ENCODE measurements around the gene ACAD10.
"Not testable (repeated sequence)": the region's sequence is repeated elsewhere in the genome, so short reads cannot be mapped to it uniquely, and the experiment has no call there.

Gene ACAD10

DNA sequence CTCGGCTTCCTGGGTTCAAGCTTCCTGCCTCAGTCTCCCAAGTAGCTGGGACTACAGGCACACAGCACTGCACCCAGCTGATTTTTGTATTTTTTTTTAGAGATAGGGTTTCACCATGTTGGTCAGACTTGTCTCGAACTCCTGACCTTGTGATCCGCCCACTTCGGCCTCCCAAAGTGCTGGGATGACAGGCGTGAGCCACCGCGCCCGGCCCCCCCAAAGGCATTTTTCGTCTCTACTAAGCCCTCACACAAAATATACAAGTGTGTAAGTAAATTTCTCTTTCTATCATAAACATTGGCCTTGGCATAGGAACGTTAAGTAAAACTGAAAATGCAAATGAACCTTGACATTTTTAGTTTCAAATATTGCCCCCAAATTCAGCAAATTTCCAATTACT lies 2.1 kb downstream of the ACAD10 start:
- DNase-seq: no peak

DNA sequence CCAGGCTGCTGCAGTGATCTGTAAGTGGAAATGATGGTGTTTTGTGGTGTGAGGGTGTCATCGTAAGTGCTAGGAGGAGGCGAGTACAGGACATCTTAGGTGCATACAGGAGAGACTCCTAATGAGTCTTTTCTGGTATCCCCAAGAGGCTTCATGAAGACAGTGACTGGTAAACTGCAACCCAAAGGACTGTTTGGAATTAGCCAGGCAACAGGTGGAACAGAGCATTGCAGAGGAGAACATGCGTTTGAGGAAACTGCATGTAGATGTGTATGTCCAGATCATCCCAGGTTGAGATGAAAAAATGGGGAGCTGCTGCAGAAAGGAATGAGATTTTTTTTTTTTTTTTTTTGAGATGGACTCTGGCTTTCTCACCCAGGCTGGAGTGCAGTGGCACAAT lies 5.4 kb downstream of the ACAD10 start:
- no peak for DNase-seq

DNA sequence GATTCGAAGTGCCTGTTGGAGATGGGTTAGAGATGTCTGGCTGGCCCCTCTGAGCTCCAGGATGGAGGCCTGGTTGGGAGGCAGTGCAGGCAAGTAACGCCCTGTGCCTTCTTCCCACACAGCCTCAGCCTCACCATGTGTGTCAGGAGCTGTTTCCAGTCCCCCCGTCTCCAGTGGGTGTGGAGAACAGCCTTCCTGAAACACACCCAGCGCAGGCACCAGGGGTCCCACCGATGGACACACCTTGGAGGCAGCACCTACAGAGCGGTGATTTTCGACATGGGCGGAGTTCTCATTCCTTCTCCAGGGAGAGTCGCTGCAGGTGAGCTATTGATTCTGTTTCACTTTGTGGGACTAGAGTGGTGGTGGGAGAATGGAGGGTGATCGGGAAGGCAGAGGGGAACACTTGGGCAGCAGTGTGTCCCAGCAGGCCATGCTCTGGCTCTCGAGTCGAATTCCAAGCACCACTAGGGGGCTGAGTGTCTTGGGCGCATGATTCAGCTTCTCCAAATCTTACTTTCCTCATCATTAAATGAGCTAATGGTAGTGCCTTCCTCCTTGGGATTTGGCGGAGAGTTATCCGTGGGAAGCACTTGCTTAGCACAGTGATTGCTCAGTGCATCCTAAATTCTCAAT lies 6.8 kb downstream of the ACAD10 start:
- peak; percentile 17 for DNase-seq

DNA sequence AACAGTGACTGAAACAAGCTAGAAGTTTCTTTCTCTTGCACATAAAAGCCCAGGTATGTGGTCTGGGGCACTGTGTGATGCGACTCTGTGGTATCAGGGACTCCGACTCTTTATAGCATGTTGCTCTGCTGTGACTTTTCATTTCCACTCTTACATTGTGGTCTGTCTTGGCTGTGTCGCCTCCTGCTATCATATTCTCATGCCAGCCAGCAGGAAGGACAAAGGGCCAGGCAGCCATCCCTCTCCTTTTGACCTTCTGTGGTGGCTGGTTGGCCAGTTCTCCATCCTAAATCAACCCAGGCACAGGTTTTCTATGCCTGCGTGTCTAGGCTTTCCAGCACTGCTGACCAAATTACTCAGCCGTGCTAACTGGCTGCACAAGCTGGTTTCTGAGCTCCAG lies 8.0 kb downstream of the ACAD10 start:
- no peak for DNase-seq

DNA sequence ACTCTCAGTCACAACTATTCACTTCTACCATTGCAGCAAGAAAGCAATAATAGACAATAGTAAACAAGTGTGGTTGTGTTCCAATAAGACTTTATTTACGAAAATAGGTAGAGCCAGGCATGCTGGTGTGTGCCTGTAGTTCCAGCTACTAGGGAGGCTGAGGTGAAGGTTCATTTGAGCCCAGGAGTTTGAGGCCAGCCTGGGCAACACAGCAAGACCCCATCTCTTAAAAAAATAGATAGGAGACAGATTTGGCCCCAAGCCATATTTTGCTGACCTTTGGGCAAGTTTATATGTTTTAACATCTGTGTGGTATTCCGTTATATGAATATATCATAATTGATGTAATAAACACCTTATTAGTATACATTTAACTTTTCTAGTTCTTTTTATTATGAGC lies 14.1 kb downstream of the ACAD10 start:
- no peak for DNase-seq

DNA sequence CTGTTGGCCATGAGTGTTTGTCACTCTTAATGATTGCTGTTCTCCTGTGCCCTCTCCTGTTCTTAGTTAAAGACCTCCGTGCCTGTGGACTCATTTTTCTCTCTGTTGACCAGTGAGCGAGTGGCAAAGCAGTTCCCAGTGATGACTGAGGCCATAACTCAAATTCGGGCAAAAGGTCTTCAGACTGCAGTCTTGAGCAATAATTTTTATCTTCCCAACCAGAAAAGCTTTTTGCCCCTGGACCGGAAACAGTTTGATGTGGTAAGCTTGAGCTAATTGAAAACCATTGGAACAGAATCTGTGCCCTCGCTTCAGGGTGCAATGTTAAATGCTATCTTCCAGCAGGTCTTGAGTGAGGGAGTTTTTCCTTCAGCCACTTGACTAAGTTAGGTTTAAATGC lies 19.8 kb downstream of the ACAD10 start:
- no peak for DNase-seq

DNA sequence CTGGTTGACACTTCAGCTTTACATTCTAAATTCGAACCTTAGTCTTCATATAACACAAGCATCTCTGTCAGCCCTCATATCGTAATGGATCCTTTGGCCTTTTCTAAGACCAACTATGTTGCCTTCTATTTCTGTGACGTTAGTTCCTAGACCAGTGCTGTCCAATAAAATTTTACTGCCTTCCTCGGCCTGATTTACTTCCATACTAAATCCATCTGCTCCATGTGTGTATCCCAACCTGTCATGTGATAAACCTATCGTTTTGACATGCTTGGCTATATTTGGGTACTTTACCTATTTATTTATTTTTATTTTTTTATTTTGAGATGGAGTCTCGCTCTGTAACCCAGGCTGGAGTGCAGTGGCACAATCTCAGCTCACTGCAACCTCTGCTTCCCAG lies 20.3 kb downstream of the ACAD10 start:
- DNase-seq: no peak

DNA sequence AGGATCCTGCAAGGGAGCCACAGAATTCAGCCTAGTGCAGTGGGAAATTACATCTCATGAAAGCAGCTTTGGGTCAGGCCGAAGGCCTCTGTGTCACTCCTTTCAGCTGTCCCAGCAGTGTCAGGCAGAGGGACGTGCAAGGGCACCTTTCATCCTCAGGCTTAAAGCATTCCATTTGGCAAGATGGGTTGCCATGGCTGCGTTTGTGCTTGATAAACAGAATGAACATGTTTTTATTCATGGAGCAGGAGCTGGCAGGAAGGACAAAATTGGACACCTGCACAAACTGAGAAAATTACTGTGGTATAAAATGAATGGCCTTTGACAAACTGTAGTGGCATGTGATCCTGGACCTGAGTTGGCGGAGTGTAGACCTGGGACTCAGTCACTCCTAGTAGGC lies 29.4 kb downstream of the ACAD10 start:
- peak; percentile 84 for DNase-seq

DNA sequence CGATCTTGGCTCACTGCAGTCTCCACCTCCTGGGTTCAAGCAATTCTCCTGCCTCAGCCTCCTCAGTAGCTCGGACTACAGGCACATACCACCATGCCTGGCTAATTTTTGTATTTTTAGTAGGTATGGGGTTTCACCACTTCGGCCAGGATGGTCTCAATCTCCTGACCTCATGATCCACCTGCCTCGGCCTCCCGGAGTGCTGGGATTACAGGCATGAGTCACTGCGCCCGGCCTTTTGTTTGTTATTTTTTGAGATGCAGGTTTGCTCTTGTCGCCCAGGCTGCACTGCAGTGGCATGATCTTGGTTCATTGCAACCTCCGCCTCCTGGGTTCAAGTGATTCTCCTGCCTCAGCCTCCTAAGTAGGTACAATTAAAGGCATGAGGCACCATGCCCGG lies 33.5 kb downstream of the ACAD10 start:
- not testable (repeated sequence) for DNase-seq

DNA sequence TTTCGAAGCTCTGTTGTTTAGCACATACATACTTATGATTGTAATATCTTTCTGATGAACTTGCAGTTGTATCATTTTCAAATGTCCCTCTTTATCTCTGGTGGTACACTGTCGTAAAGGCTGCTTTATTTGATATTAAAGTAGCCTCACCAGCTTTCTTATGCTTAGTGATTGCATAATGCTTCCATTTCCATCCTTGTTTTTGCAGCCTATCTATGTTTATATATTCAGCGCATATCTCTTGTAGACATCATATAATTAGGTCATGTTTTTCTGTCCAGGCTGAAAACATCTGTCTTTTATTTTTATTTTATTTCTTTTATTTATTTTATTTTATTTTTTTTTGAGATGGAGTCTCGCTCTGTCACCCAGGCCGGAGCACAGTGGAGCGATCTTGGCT lies 34.6 kb downstream of the ACAD10 start:
- no peak for DNase-seq

DNA sequence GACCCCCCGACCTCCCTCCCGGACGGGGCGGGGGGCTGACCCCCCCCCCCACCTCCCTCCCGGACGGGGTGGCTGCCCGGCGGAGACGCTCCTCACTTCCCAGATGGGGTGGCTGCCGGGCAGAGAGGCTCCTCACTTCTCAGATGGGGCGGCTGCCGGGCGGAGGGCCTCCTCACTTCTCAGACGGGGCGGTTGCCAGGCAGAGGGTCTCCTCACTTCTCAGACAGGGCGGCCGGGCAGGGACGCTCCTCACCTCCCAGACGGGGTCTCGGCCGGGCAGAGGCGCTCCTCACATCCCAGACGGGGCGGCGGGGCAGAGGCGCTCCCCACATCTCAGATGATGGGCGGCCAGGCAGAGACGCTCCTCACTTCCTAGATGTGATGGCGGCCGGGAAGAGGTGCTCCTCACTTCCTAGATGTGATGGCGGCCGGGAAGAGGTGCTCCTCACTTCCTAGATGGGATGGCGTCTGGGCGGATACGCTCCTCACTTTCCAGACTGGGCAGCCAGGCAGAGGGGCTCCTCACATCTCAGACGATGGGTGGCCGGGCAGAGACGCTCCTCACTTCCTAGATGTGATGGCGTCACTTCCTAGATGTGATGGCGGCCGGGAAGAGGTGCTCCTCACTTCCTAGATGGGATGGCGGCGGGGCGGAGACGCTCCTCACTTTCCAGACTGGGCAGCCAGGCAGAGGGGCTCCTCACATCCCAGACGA lies 38.0 kb downstream of the ACAD10 start:
- DNase-seq: not testable (repeated sequence)

DNA sequence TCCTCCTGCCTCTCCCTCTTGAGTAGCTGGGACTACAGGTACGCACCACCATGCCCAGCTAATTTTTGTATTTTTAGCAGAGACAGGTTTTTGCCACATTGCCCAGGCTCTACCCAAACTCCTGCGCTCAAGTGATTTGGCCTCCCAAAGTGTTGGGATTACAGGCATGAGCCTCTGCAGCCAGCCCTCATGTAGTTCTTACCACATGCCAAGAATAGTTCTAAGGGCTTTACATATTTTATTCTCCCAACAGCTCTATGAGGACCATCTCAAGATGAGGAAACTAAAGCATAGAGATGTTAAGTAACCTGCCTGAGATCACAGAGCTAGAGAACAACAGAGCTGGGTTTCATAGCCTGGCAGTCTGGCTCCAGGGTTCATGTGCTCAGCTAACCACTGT lies 42.9 kb downstream of the ACAD10 start:
- no peak for DNase-seq

DNA sequence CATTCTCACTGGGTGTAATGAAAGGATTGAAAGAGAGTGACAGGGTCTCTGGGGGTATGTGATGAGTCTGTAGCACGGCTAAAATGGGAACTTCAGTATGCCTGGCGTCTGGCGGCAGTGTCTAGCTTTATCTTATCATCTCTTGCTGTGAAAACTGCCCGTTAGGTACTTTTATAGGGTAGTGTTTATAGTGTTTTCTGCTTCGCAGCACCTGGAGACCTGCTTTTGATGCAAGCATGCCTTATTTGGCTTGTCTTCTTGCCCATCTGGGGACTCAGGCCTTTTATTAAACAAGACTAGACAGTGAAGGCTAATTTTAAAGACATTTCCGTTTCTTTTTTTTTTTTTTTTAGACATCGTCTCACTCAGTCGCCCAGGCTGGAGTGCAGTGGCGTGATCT lies 44.6 kb downstream of the ACAD10 start:
- DNase-seq: no peak

DNA sequence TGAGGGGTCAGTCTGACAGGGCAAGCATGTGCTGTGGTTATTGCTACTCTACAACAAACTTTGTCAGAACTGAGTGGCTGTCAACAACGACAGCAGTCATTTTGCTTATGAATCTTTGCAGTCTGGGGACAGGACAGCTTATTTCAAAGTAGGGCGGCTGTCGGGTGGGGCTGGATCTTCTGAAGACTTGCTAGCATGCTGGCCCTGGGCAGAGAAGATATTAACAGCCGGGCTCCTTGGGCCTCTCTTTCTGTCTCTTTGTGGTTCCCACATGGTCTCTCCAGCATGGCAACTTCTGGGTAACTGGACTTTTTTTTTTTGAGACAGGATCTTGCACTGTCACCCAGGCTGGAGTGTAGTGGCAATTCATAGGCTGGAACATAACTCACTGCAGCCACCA lies 46.9 kb downstream of the ACAD10 start:
- no peak for DNase-seq

DNA sequence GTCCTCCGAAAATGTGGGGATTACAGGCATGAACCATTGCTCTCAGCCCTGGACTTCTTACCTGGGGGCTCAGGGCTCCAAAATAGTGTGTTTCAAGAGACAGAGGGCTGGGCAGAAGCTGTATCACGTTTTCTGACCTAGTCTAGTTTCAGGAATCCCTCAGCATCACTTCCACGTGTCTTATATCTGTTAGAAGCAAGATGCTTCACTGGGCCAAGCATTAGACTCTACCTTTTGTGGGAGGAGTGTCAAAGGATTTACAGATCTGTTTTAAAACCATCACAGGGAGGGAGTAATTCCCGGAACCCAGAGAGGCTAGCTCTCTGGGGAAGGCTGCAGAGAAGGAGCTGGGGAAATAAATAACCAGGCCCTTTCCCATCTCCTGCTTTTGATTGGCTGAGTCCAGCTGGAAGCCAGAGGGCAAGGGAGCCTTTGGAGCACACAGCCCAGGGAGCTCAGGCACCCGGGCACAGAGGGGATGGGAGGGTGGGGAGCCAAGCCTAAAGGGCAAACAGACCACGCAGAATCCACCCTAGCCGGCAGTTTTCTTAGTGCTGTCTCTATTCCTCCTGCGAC lies 47.6 kb downstream of the ACAD10 start:
- DNase-seq: no peak

DNA sequence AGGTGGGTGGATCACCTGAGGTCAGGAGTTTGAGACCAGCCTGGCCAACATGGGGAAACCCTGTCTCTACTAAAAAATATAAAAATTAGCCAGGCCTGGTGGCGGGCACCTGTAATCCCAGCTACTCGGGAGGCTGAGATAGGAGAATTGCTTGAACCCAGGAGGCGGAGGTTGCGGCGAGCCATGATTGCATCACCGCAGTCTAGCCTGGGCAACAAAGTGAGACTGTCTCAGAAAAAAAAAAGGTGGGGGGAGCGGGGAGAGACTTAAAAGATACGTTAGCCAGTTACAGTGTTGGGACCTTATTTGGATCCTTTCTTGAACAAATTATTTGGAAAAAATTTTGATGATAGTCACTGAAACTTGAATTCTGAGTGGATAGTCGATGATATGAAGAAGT lies 53.7 kb downstream of the ACAD10 start:
- not testable (repeated sequence) for DNase-seq

DNA sequence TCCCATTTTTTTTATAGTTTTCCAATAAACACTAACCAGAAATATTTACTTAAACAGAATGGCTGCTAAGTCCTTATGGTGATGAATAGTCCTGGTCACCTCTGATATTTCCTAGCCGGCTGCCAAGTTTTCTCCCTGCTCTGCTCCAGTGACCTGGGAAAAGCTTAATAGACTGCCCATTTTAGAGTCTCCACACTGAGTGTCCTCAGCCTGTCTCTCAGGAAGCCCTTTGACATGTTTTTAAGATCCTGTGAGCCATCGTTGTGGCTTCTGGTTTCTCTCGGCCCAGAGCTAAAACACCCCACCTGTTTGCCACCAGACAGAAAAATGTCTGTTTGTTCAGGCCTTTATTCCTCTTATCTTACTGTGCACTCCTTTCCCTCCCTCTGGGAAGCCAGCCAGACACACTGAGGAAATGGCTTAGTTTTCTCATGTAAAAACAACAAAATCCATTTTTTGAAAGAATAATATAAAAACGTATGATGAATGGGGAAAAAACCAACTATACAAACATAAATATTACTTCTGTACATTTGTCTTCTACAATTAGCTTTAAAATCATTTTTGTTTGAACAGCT lies 55.5 kb downstream of the ACAD10 start:
- peak; percentile 71 for DNase-seq

DNA sequence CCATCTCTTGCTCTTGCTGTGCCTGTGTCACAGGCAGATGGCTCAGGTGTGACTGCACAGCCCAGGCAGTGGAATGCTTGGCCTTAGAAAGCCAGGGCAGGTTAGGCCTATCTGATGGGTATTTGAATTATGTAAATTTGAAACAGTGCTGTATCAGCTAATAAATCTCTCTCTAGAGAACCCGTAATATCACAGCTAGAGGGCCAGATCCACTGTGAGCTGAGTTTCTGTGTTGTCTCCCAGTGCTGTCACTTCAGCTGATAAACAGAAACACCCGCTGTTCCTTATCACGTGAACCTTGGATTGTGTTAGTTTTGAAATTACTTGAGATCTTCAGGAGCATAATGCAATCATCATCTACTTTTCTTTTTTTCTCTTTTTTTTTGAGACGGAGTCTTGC lies 59.4 kb downstream of the ACAD10 start:
- no peak for DNase-seq

DNA sequence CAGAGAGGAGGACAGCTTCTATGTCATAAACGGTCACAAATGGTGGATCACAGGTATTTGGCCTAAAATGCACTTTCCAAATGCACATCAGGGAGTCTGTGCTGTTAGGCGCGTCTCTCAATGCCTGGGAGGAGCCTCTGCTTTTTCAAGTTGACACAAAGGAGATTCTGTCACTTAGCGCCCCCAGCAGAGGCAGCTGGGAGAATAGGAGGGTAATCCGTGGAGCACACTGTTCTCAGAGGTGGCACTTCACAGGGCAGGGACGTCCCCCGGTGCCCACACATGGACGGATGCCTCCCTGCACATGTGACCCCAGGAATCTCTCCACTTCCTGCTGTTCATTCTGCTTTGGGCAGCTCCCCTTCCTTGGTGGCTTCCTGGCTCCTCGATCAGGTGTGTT lies 61.5 kb downstream of the ACAD10 start:
- no peak for DNase-seq

DNA sequence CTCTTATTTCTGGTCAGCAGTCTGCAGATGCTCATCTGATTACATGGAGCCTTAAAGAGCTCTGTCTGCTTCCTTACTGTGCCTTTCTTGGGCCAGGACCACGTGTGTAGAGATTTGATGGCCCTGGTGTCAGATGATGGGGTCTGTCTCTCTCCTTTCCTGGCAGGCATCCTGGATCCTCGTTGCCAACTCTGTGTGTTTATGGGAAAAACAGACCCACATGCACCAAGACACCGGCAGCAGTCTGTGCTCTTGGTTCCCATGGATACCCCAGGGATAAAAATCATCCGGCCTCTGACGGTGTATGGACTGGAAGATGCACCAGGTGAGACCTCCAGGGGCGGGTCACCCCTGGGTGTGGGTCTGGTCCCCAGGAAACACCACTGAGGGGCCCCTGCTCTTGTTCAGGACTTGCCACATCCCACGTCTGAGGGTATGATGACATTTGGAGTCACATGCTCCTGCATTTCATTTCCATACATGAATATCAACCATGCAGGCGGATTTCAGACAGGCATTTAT lies 62.4 kb downstream of the ACAD10 start:
- DNase-seq: no peak

DNA sequence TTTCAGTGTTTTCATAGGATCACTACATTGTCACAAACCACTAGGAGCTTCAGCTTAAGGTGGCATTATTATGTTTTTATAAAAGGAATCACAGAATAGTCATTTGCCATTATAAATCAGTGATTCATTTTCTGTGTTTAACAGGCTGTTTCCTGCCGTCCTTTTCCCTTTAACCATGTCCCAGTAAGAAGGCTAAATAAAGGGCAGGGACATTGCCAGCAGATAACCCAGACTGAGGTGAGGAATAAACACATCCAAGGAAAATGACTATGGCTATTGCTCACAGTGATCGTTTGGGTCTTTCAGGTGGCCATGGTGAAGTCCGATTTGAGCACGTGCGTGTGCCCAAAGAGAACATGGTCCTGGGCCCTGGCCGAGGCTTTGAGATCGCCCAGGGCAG lies 63.0 kb downstream of the ACAD10 start:
- no peak for DNase-seq

DNA sequence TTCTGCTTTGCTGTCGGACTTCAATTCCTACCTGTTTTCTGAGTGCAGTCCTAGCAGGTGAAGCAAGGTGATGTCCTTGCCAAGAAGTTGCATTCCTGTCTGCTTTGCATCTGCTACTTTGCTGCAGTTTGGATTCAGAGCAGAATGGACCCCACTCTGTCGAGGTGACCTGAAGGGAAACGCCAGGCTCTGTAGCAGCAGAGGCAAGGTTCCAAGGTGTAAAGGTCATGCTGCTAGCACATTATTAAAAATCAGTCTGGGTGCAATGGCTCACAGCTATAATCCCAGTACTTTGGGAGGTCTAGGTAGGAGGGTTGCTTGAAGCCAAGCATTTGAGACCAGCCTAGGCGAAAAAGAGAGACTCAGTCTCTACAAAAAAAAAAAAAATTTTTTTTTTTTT lies 63.5 kb downstream of the ACAD10 start:
- no peak for DNase-seq

DNA sequence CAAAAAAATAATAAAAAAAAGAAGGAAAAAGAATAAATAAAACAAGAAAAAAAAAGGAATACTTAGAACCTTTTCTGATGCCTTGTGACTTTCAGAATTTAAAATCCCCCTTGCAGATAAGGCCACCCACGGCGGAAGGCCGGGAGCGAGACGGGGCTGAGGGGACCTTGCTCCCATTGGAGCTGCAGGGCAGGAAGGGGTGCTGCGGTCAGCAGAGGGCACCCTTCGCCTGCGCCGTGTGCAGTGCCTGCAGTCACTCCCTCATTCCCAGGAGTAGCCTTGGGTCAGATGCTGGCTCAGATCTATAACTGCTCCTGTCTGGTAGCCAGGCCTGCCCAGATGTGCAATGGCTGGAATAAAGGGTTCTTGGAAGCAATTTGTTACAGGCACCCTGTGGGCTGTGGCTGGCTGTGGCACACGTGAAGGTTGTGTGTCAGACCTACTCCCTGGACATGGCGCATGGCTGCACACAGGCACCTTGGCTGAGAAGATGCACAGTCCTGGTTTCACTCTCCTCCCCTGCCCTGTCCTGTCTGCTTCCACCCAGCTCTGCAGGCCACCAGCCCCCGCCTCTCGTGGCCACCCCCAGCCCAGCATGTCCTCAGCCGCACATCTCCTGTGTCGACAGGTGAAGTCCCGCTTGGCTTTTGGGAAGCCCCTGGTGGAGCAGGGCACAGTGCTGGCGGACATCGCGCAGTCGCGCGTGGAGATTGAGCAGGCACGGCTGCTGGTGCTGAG lies 67.5 kb downstream of the ACAD10 start:
- DNase-seq: peak; percentile 81
